Measurements from ENCODE around the gene FERD3L.

Gene FERD3L

GRCh38 chr7:19114551-19114855 lies 30.7 kb downstream of the FERD3L start:
- H3K4me2 ChIP-seq (ENCODE audit: low read length), result peak overlapping the region; percentile 77
- peaks cover 23% of the 10 kb centered on the region for H3K36me3 ChIP-seq (ENCODE audit: insufficient read depth, low read length)
- H3K27me3 ChIP-seq (ENCODE audit: control insufficient read depth, insufficient read depth, low read length), result no peaks in the 10 kb centered on the region
- H3K9me3 ChIP-seq (replicated peaks; ENCODE audit: low read length), result no peaks in the 10 kb centered on the region
- peak overlapping the region; percentile 99 for H3K4me3 ChIP-seq (ENCODE audit: low read length)
- H3K4me1 ChIP-seq (ENCODE audit: control insufficient read depth, insufficient read depth, low read length), result peaks cover 4% of the 10 kb centered on the region
- peak overlapping the region; percentile 96 for H3K9ac ChIP-seq (ENCODE audit: low read depth, low read length)

- Histone ChIP-seq H3K9ac (ENCODE audit: low read depth, low read length) (peak overlapping the region; percentile 96), H3K4me3 (ENCODE audit: low read length) (peak overlapping the region; percentile 99), H3K9me3 (replicated peaks; ENCODE audit: low read length) (no peaks in the 10 kb centered on the region), H3K36me3 (ENCODE audit: insufficient read depth, low read length) (peaks cover 23% of the 10 kb centered on the region), H3K4me2 (ENCODE audit: low read length) (peak overlapping the region; percentile 77), H3K27me3 (ENCODE audit: control insufficient read depth, insufficient read depth, low read length) (no peaks in the 10 kb centered on the region), H3K4me1 (ENCODE audit: control insufficient read depth, insufficient read depth, low read length) (peaks cover 4% of the 10 kb centered on the region)
Observed at GRCh38 chr7:19113855-19114550, 31.2 kb downstream of the FERD3L start.

GRCh38 chr7:19113002-19113350 lies 32.2 kb downstream of the FERD3L start:
- H3K9me3 ChIP-seq (replicated peaks; ENCODE audit: low read length), result no peaks in the 10 kb centered on the region
- no peak overlapping the region for H3K4me3 ChIP-seq (ENCODE audit: low read length)
- no peaks in the 10 kb centered on the region for H3K27me3 ChIP-seq (ENCODE audit: control insufficient read depth, insufficient read depth, low read length)
- no peak overlapping the region for H3K9ac ChIP-seq (ENCODE audit: low read depth, low read length)
- peaks cover 11% of the 10 kb centered on the region for H3K4me1 ChIP-seq (ENCODE audit: control insufficient read depth, insufficient read depth, low read length)
- peak overlapping the region; percentile 77 for H3K4me2 ChIP-seq (ENCODE audit: low read length)
- H3K36me3 ChIP-seq (ENCODE audit: insufficient read depth, low read length), result peaks cover 23% of the 10 kb centered on the region

GRCh38 chr7:19112274-19113001 lies 32.8 kb downstream of the FERD3L start:
- H3K9me3 ChIP-seq (replicated peaks; ENCODE audit: low read length), result no peaks in the 10 kb centered on the region
- H3K4me1 ChIP-seq (ENCODE audit: control insufficient read depth, insufficient read depth, low read length), result peaks cover 16% of the 10 kb centered on the region
- no peaks in the 10 kb centered on the region for H3K27me3 ChIP-seq (ENCODE audit: control insufficient read depth, insufficient read depth, low read length)
- no peak overlapping the region for H3K9ac ChIP-seq (ENCODE audit: low read depth, low read length)
- H3K4me2 ChIP-seq (ENCODE audit: low read length), result peak overlapping the region; percentile 77
- H3K4me3 ChIP-seq (ENCODE audit: low read length), result no peak overlapping the region
- H3K36me3 ChIP-seq (ENCODE audit: insufficient read depth, low read length), result peaks cover 23% of the 10 kb centered on the region

DNA sequence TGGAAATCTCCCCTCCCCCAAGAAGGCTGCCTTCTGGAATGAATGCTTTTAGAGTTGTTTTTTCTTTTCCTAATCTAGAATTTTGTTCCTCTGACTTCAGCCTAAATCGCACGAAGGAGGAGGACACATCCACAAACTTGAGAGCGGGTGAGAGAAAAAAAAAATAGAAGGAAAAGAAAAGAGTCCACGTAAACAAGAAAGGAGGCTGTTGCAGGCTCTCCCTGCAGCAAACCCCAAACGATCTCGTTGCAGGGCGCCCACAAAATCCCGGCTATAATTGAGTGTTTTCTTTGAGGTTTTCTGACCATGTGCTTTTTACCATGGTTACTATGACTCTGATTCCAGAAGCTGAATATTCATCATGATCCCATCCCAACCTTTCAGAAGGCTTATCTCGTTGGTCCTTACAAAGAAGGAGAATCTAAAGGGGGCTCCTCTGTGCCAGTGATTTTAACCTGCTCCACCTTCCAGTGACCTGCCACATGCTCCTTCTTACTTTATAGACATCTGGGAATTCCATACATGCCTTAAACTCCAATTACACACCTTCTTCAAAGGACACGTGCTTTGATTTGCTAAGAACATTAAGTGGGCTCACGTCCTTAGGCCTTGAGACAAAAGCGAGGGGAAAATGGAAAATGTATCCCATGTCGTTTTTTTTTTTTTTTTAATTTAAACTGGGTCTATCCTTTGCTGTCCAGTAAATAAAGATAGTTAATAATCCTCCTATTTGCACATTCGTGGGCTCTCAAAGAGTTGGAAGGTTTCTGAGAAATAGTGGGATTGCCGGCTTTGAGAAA lies 33.5 kb downstream of the FERD3L start:
- Histone ChIP-seq H3K9ac (ENCODE audit: low read depth, low read length) (no peak overlapping the region), H3K4me2 (ENCODE audit: low read length) (no peak overlapping the region), H3K36me3 (ENCODE audit: insufficient read depth, low read length) (peaks cover 23% of the 10 kb centered on the region), H3K9me3 (replicated peaks; ENCODE audit: low read length) (no peaks in the 10 kb centered on the region), H3K27me3 (ENCODE audit: control insufficient read depth, insufficient read depth, low read length) (no peaks in the 10 kb centered on the region), H3K4me3 (ENCODE audit: low read length) (no peak overlapping the region), H3K4me1 (ENCODE audit: control insufficient read depth, insufficient read depth, low read length) (peaks cover 23% of the 10 kb centered on the region)

DNA sequence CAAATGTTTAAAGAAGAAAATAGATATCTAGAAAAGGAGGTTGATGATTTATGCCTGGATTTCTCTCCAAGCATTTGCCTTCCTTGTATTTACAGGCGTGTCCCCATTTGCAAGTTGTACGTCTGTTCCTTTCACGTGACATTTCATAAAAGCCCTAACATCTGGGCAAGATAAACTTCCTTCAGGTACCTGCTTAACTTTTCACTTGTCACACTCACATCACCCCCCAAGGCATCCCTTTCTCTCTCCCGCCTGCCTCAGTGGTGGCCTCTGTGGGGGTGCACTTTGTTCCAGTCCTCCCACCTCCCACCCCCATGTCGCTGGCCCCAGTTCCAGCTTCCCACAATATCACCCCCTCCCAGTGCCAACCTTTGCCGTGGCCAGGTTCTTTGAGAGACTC lies 34.4 kb downstream of the FERD3L start:
- Histone ChIP-seq H3K9me3 (replicated peaks; ENCODE audit: low read length) (no peaks in the 10 kb centered on the region), H3K4me3 (ENCODE audit: low read length) (no peak overlapping the region), H3K27me3 (ENCODE audit: control insufficient read depth, insufficient read depth, low read length) (no peaks in the 10 kb centered on the region), H3K9ac (ENCODE audit: low read depth, low read length) (no peak overlapping the region), H3K36me3 (ENCODE audit: insufficient read depth, low read length) (peaks cover 19% of the 10 kb centered on the region), H3K4me2 (ENCODE audit: low read length) (no peak overlapping the region), H3K4me1 (ENCODE audit: control insufficient read depth, insufficient read depth, low read length) (peaks cover 32% of the 10 kb centered on the region)

DNA sequence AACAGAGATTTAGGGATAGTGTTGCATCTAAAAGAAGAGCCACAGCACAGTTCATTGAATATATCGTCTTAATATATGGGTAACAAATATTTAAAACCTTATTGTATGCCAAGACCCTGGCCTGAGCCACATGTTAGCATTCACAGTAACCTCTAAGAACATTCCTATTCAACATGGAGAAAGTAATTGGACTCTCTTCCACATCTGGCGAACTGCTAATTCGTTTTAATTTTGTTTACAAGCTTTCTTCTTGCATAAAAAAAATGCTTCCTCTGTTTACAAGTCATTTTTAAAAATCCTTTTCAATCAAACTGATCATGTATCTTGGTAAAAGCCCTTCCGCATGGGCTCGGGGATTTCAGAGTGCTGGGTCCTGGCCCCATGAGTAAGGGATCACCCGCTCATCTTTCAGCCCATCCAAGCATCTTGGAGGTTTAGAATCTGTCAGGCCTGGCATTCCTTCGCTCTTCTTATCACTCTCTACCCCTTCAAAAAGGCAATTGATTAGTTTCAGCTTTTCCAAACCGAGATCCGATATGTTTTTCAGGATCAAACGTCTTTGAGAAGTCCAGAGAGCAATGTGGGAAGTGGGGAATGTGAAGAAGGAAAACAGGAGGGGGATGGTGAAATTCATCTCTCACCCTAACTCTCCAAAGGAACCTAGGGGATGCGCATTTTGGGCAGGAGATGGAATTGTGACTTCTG lies 35.0 kb downstream of the FERD3L start:
- H3K36me3 ChIP-seq (ENCODE audit: insufficient read depth, low read length), result peaks cover 19% of the 10 kb centered on the region
- no peak overlapping the region for H3K4me3 ChIP-seq (ENCODE audit: low read length)
- no peak overlapping the region for H3K4me2 ChIP-seq (ENCODE audit: low read length)
- no peaks in the 10 kb centered on the region for H3K9me3 ChIP-seq (replicated peaks; ENCODE audit: low read length)
- H3K4me1 ChIP-seq (ENCODE audit: control insufficient read depth, insufficient read depth, low read length), result peaks cover 32% of the 10 kb centered on the region
- H3K27me3 ChIP-seq (ENCODE audit: control insufficient read depth, insufficient read depth, low read length), result no peaks in the 10 kb centered on the region
- no peak overlapping the region for H3K9ac ChIP-seq (ENCODE audit: low read depth, low read length)

DNA sequence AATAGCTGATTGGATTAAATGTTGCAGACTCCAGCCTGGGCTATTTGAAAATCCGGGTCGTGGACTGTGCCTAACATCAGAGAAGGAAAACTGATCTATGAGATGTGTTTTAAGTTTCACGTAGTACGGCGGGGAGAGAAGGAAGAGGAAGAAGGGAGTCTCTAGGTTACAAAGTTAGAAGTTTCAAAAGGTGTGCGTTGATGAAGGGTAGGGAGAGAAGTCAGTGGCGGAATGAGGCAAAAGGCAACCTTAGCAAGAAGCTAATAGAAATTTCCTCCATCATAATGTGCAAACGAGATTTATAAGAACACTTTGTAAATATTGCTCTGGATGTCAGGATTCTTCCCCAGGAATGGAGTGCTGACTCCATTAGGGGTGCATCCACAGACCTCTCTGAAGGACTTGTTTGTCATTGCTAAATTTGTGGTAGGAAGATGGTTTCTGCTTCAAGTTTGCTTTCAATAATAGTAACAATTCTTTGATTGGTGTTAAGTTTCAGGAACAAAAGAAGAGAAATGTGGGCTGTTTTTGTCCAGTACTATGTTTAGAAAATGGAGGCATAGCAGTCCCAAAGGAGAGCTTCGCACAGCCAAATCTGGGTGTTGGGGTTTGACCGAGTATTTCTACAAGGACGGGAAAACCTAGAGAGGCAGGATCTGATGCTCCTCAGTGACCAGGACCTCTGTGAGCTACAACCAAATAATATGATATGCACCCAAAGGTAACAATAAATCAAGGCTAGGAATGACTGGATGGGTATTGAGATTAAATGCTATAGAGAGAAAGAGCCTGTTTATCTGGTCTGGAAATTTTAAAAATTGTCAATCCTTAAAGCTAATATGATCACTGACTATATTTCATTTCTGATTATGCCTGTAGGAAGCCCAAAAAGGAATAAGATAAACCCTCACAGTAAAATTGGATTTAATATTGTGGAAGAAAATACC lies 35.9 kb downstream of the FERD3L start:
- Histone ChIP-seq H3K4me2 (ENCODE audit: low read length) (peak overlapping the region; percentile 95), H3K36me3 (ENCODE audit: insufficient read depth, low read length) (peaks cover 19% of the 10 kb centered on the region), H3K27me3 (ENCODE audit: control insufficient read depth, insufficient read depth, low read length) (no peaks in the 10 kb centered on the region), H3K9ac (ENCODE audit: low read depth, low read length) (no peak overlapping the region), H3K4me3 (ENCODE audit: low read length) (no peak overlapping the region), H3K4me1 (ENCODE audit: control insufficient read depth, insufficient read depth, low read length) (peaks cover 32% of the 10 kb centered on the region), H3K9me3 (replicated peaks; ENCODE audit: low read length) (no peaks in the 10 kb centered on the region)

DNA sequence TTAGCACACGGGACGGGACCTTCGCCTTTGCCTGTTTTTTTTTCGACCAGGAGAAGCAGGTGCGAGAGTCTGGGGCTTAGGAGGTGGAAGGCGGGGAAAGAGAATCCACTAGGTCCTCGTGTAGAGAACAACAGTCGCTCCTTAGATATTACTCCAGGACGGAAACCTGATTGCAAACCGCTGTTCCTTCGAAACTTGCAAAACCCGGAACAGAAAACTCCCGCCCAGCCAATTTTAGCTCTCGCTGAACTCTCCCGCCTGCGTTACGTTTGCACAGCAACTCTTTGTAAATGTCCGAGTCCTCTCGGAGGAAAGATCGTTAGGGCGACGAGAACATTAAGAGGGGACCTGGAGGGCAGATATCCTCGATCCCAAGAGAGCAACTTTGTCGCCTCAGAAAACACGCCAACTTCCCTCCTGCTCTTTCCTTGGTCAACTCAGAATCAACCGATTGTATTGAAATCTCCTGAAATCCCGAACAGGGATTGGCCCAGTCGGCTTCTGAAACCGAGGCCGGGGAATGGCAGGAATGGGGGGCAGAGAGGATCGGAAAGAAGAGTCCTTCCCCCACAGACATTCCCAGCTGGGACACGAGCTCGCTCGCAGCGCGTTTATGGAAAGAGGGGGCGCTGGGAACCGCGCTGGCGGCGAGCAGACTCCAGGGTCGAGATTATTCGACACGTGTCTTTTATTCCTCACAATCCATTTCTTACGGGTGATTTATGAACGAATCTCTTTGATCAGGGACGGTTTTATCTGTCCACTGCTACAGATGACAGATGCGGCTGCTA lies 37.7 kb downstream of the FERD3L start:
- peak overlapping the region; percentile 77 for H3K9ac ChIP-seq (ENCODE audit: low read depth, low read length)
- H3K27me3 ChIP-seq (ENCODE audit: control insufficient read depth, insufficient read depth, low read length), result no peaks in the 10 kb centered on the region
- peaks cover 3% of the 10 kb centered on the region for H3K36me3 ChIP-seq (ENCODE audit: insufficient read depth, low read length)
- H3K9me3 ChIP-seq (replicated peaks; ENCODE audit: low read length), result no peaks in the 10 kb centered on the region
- peak overlapping the region; percentile 95 for H3K4me2 ChIP-seq (ENCODE audit: low read length)
- peak overlapping the region; percentile 72 for H3K4me3 ChIP-seq (ENCODE audit: low read length)
- peaks cover 28% of the 10 kb centered on the region for H3K4me1 ChIP-seq (ENCODE audit: control insufficient read depth, insufficient read depth, low read length)

- H3K27me3 ChIP-seq (ENCODE audit: control insufficient read depth, insufficient read depth, low read length), result no peaks in the 10 kb centered on the region
- peak overlapping the region; percentile 95 for H3K4me2 ChIP-seq (ENCODE audit: low read length)
- H3K4me1 ChIP-seq (ENCODE audit: control insufficient read depth, insufficient read depth, low read length), result peaks cover 28% of the 10 kb centered on the region
- H3K9ac ChIP-seq (ENCODE audit: low read depth, low read length), result peak overlapping the region; percentile 77
- H3K4me3 ChIP-seq (ENCODE audit: low read length), result peak overlapping the region; percentile 72
- no peaks in the 10 kb centered on the region for H3K36me3 ChIP-seq (ENCODE audit: insufficient read depth, low read length)
- H3K9me3 ChIP-seq (replicated peaks; ENCODE audit: low read length), result no peaks in the 10 kb centered on the region
Observed at GRCh38 chr7:19107081-19107355, 38.2 kb downstream of the FERD3L start.

Measured in skeletal muscle satellite cell (primary cell).